HepG2 (cell line): Measurements from ENCODE around the gene AMIGO1. TPM values are rescaled to one million over a fixed set of nuclear protein-coding genes. Genes with fewer than 3 reads are reported as not detected.

Experiments used
- HNF1A ChIP-seq, 2 experiments: sonication (generic) in 1 of 2; formaldehyde crosslinking in 1 of 2; IDR thresholded peaks; 2 replicates each; pipeline versions ENCODE4 v1.4.0 to v1.6.1; 2016 to 2020; ENCODE audit warnings: borderline replicate concordance in 1 of 2, low read depth in 1 of 2, mild to moderate bottlenecking in 1 of 2, missing genetic modification reagents in 1 of 2
- KIAA2018 ChIP-seq: sonication (generic); formaldehyde crosslinking; IDR thresholded peaks from 2 replicates; pipeline ENCODE4 v1.5.0; 2020; ENCODE audit warnings: mild to moderate bottlenecking, missing genetic modification reagents, borderline replicate concordance
- PHF8 ChIP-seq: sonication (generic); formaldehyde crosslinking; IDR thresholded peaks from 2 replicates; pipeline ENCODE4 v1.5.0; 2020; ENCODE audit warnings: missing genetic modification reagents
- RAD21 ChIP-seq: fragments of 450-650 bp; formaldehyde crosslinking; IDR thresholded peaks from 2 replicates; pipeline ENCODE4 v1.5.0; 2020; ENCODE audit warnings: mild to moderate bottlenecking
- RELA ChIP-seq: sonication (generic); formaldehyde crosslinking; IDR thresholded peaks from 2 replicates; pipeline ENCODE4 v1.4.0; 2020; ENCODE audit warnings: missing genetic modification reagents
- ZNF333 ChIP-seq: sonication (generic); formaldehyde crosslinking; IDR thresholded peaks from 2 replicates; pipeline ENCODE4 v1.4.0; 2020; ENCODE audit warnings: mild to moderate bottlenecking, missing genetic modification reagents, borderline replicate concordance
- ZNF44 ChIP-seq: sonication (generic); formaldehyde crosslinking; IDR thresholded peaks from 2 replicates; pipeline ENCODE4 v1.5.1; 2020; ENCODE audit warnings: mild to moderate bottlenecking, missing genetic modification reagents
- ZNF577 ChIP-seq: sonication (generic); formaldehyde crosslinking; IDR thresholded peaks from 2 replicates; pipeline ENCODE4 v1.4.0; 2020; ENCODE audit warnings: mild to moderate bottlenecking, low read depth, missing genetic modification reagents, borderline replicate concordance
- ZNF616 ChIP-seq: sonication (generic); formaldehyde crosslinking; IDR thresholded peaks from 2 replicates; pipeline ENCODE4 v1.5.0; 2020; ENCODE audit warnings: low read depth, mild to moderate bottlenecking, missing genetic modification reagents
- polyA plus RNA-seq, 8 experiments: library from polyadenylated mRNA; depleted of rRNA in 3 of 8; stranded (reverse) in 7 of 8; unstranded in 1 of 8; fragments of >200 nt; fragmentation: Illumina TruSeq in 4 of 8; extraction: Trizol in 4 of 8; gene quantifications; 2 replicates each; pipeline versions ENCODE4 v1.2.1 to v1.2.3, GENCODE V29; 2011 to 2016; ENCODE audit warnings: low read depth in 4 of 8, missing spikeins in 1 of 8, mixed read lengths in 1 of 8; ENCODE audit not compliant: insufficient read depth in 1 of 8
- total RNA-seq, 5 experiments: library from RNA; depleted of rRNA; stranded (reverse); fragments of >200 nt; fragmentation: Illumina TruSeq; extraction: Trizol; gene quantifications; 2 replicates each; pipeline ENCODE4 v1.2.3, GENCODE V29; 2016; ENCODE audit warnings: low read depth in 1 of 5
- TF ChIP-seq, protein P1 (sequence below): sonication (generic); formaldehyde crosslinking; IDR thresholded peaks from 2 replicates; pipeline ENCODE4 v1.5.0; 2020; ENCODE audit warnings: mild to moderate bottlenecking, missing genetic modification reagents, moderate library complexity
- TF ChIP-seq, protein P2 (sequence below): IDR thresholded peaks from 2 replicates; pipeline ENCODE4 v1.6.1; 2018; ENCODE audit warnings: missing genetic modification reagents, mild to moderate bottlenecking, missing compliant biosample characterization

The AMIGO1 gene
- total and polyA plus RNA-seq, 2 of the 13 experiments (the other 11 are each of a cell fraction or from before 2014, with no cell fraction given): 0.40 to 1.3 TPM

GRCh38 chr1:109546311-109547109 is 37.0 kb upstream of the AMIGO1 start (continued):
- no peak for TF ChIP-seq KIAA2018 (CRISPR knock-in tag)
- no peak for TF ChIP-seq ZNF577 (CRISPR knock-in tag)
- no peak for TF ChIP-seq ZNF616 (CRISPR knock-in tag)
- no peak for TF ChIP-seq ZNF44 (CRISPR knock-in tag)
- TF ChIP-seq, protein P1, sequence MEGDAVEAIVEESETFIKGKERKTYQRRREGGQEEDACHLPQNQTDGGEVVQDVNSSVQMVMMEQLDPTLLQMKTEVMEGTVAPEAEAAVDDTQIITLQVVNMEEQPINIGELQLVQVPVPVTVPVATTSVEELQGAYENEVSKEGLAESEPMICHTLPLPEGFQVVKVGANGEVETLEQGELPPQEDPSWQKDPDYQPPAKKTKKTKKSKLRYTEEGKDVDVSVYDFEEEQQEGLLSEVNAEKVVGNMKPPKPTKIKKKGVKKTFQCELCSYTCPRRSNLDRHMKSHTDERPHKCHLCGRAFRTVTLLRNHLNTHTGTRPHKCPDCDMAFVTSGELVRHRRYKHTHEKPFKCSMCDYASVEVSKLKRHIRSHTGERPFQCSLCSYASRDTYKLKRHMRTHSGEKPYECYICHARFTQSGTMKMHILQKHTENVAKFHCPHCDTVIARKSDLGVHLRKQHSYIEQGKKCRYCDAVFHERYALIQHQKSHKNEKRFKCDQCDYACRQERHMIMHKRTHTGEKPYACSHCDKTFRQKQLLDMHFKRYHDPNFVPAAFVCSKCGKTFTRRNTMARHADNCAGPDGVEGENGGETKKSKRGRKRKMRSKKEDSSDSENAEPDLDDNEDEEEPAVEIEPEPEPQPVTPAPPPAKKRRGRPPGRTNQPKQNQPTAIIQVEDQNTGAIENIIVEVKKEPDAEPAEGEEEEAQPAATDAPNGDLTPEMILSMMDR: peak; percentile 92
- no peak for TF ChIP-seq RELA (CRISPR knock-in tag)
- peak; percentile 76 for TF ChIP-seq RAD21 (CRISPR knock-in tag)
- no peak for TF ChIP-seq ZNF333 (CRISPR knock-in tag)
- TF ChIP-seq, protein P2, sequence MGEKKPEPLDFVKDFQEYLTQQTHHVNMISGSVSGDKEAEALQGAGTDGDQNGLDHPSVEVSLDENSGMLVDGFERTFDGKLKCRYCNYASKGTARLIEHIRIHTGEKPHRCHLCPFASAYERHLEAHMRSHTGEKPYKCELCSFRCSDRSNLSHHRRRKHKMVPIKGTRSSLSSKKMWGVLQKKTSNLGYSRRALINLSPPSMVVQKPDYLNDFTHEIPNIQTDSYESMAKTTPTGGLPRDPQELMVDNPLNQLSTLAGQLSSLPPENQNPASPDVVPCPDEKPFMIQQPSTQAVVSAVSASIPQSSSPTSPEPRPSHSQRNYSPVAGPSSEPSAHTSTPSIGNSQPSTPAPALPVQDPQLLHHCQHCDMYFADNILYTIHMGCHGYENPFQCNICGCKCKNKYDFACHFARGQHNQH (CRISPR knock-in tag): 0 out of 2 replicates have a peak, but pooled peaks have one; percentile 19
- TF ChIP-seq PHF8 (CRISPR knock-in tag): no peak
- TF ChIP-seq HNF1A (IDR thresholded peaks at IDR 0.05; ENCODE audit: low read depth): no peak
- TF ChIP-seq HNF1A (CRISPR knock-in tag; IDR thresholded peaks at IDR 0.05; ENCODE audit: borderline replicate concordance): no peak
